Activated naive CD8-positive, alpha-beta T cell treated with anti-CD3 and anti-CD28 coated beads, Interleukin-2, amount 10 ng/mL, durations not matched to agents 7 days and 5 days (primary cell): Measurements from ENCODE around the gene SARNP. TPM values are rescaled to one million over a fixed set of nuclear protein-coding genes. Genes with fewer than 3 reads are reported as not detected.

ENCODE experiments used
- ATAC-seq: fragments of 150-1000 bp; cut with Tn5 transposase; one replicate; pipeline ENCODE4 v1.10.0; 2021; ENCODE audit warnings: low read depth, moderate library complexity
- POLR2A ChIA-PET: fragments of 350-600 bp; sonication (Branson Sonifier 250); formaldehyde crosslinking; loops from one replicate; lab custom pipeline; 2021; ENCODE audit warnings: antibody characterized with exemption; lab: Charles Lee
- DNase-seq: peaks from one replicate; pipeline ENCODE4 v3.0.0; 2021
- H3K27ac Mint-ChIP-seq: one replicate; pipeline ENCODE4 v1.8.0; 2022; ENCODE audit warnings: mild to moderate bottlenecking, mixed read lengths
- H3K27me3 Mint-ChIP-seq: one replicate; pipeline ENCODE4 v1.8.0; 2022; ENCODE audit warnings: mild to moderate bottlenecking, moderate library complexity, mixed read lengths
- H3K36me3 Mint-ChIP-seq: one replicate; pipeline ENCODE4 v1.8.0; 2021; ENCODE audit warnings: mild to moderate bottlenecking, mixed read lengths
- H3K4me1 Mint-ChIP-seq: one replicate; pipeline ENCODE4 v1.8.0; 2021; ENCODE audit warnings: mixed read lengths
- H3K4me3 Mint-ChIP-seq: one replicate; pipeline ENCODE4 v1.8.0; 2022; ENCODE audit warnings: mild to moderate bottlenecking, moderate library complexity, mixed read lengths
- H3K9me3 Mint-ChIP-seq: one replicate; pipeline ENCODE4 v1.8.0; 2021; ENCODE audit warnings: mixed read lengths
- total RNA-seq, 2 experiments: library from RNA; stranded (reverse); gene quantifications; one replicate each; pipeline ENCODE4 v1.2.3, GENCODE V29; 2021

The SARNP gene
- total RNA-seq, 2 experiments from 2014 or later = 80.6 to 82.4 TPM

DNA sequence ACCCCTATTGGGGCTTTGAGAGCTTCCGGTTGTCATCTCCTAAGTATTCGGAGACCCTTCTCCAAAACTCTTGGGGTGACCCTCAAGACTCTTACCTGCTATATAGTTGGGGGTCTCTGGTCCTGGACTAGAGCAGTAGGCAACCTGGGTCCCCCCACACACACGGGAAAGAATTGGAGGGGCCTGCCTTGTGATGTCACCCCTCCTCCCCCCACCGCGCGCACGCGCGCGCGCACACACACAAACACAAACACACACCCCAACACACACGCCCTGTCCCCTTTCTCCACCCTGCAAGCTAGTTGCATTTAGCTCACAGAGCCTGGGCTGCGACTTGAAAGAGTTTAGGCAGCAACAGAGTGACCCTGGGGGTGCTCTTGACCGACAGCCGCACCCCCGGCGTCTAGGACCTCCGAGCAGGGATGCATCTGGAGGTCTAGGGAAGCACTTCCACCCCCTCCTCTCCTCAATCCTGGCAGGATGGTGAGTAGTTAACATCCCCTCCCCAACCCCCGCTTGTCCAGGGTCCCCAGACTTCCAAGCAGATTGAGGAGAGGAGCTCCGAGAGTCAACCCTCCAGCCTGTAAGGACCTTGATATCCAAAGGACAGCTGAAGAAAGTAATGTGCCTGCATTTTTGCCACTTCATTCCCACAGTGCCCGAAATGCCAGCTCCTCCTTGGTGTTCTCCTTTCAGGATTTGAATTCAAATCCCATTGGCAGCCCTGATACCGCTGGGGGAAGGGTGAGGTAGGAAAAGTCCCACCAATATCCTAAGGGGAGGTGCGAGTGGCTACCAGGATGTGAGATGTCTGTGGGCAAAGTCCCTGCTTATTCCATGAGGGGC, 13.3 kb upstream of the SARNP start:
- POLR2A ChIA-PET = interaction anchor here (0.7 to 3.4 kb wide), 13 partner anchors 13 to 143 kb away, joined by 3 to 77 read pairs (median 6); partner anchors contain the start of genes DGKA, ORMDL2, PYM1 and RAB5B
- peak; percentile 11 for ATAC-seq

GRCh38 chr12:55829967-55830600, 12.6 kb upstream of the SARNP start:
- Mint-ChIP-seq H3K36me3 (peaks cover 12% of the 10 kb centered on the region), H3K9me3 (no peaks in the 10 kb centered on the region), H3K4me1 (peaks cover 33% of the 10 kb centered on the region), H3K27me3 (no peaks in the 10 kb centered on the region), H3K27ac (peak overlapping the region; percentile 97), H3K4me3 (peak overlapping the region; percentile 99)
- POLR2A ChIA-PET = interaction anchor here (0.5 to 3.4 kb wide), 26 partner anchors 10 to 1505 kb away, joined by 3 to 77 read pairs (median 4); partner anchors contain the start of genes COPZ1, DGKA, ORMDL2 and PA2G4
- peak; percentile 41 for ATAC-seq
- no peak for DNase-seq

More for the DNA sequence above, 13.3 kb upstream of the SARNP start:
- Mint-ChIP-seq H3K36me3 (peaks cover 11% of the 10 kb centered on the region), H3K4me1 (peaks cover 29% of the 10 kb centered on the region), H3K27ac (peak overlapping the region; percentile 97), H3K27me3 (no peaks in the 10 kb centered on the region), H3K4me3 (peak overlapping the region; percentile 99), H3K9me3 (no peaks in the 10 kb centered on the region)
- DNase-seq = peak; percentile 76

- POLR2A ChIA-PET = interaction anchor here (1.5 to 3.4 kb wide), 4 partner anchors 9 to 105 kb away, joined by 5 to 77 read pairs (median 50); partner anchors contain the start of genes DGKA, ORMDL2, PYM1 and SARNP
- DNase-seq = no peak
- Mint-ChIP-seq H3K9me3 (no peaks in the 10 kb centered on the region), H3K27ac (peak overlapping the region; percentile 97), H3K4me3 (peak overlapping the region; percentile 99), H3K4me1 (peaks cover 45% of the 10 kb centered on the region), H3K27me3 (no peaks in the 10 kb centered on the region), H3K36me3 (peaks cover 15% of the 10 kb centered on the region)
- no peak for ATAC-seq
Observed at GRCh38 chr12:55828357-55828756, 10.8 kb upstream of the SARNP start.

DNA sequence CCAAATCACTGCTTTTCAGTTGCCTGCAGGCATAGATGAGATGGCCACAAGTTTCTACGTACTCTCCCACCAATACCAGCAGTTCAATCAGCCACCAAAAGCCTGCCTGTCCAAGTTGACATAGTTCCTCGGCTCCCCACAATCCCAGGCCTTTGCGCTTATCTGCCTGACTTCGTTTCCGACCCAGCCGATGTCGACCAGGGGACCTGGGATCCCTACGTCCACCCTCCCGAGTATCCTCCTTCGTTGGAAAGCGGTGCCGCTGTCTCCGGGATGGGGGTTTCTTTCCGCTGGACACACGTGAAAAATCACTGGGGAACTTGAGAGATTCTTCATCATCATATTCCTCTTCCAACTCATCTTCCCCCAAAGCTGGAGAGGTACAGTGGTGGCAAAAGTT, 10.3 kb upstream of the SARNP start:
- Mint-ChIP-seq H3K27ac (peak overlapping the region; percentile 97), H3K4me1 (peaks cover 44% of the 10 kb centered on the region), H3K27me3 (no peaks in the 10 kb centered on the region), H3K4me3 (peak overlapping the region; percentile 99), H3K36me3 (peaks cover 20% of the 10 kb centered on the region), H3K9me3 (no peaks in the 10 kb centered on the region)
- ATAC-seq (no peak), DNase-seq (no peak)
- POLR2A ChIA-PET = interaction anchor here (0.9 to 2.3 kb wide), 2 partner anchors 10 to 86 kb away, joined by 3 to 12 read pairs; partner anchors contain the start of genes ORMDL2 and SARNP

- POLR2A ChIA-PET = interaction anchor here (0.7 to 1.7 kb wide), 4 partner anchors 102 to 1254 kb away, joined by 3 to 6 read pairs (median 4); no protein-coding TSS in a partner anchor
- H3K27me3 Mint-ChIP-seq = no peaks in the 10 kb centered on the region
- H3K27ac Mint-ChIP-seq = peak overlapping the region; percentile 67
- DNase-seq = no peak
- no peaks in the 10 kb centered on the region for H3K9me3 Mint-ChIP-seq
- ATAC-seq = no peak
- peaks cover 42% of the 10 kb centered on the region for H3K4me1 Mint-ChIP-seq
- H3K36me3 Mint-ChIP-seq = peaks cover 21% of the 10 kb centered on the region
- peak overlapping the region; percentile 58 for H3K4me3 Mint-ChIP-seq
Observed at GRCh38 chr12:55824726-55825125, 7.2 kb upstream of the SARNP start.

- POLR2A ChIA-PET = interaction anchor here (0.6 to 1.1 kb wide), 2 partner anchors 79 to 198 kb away, joined by 4 to 5 read pairs; no protein-coding TSS in a partner anchor
Observed at GRCh38 chr12:55823419-55823818, 5.9 kb upstream of the SARNP start.

DNA sequence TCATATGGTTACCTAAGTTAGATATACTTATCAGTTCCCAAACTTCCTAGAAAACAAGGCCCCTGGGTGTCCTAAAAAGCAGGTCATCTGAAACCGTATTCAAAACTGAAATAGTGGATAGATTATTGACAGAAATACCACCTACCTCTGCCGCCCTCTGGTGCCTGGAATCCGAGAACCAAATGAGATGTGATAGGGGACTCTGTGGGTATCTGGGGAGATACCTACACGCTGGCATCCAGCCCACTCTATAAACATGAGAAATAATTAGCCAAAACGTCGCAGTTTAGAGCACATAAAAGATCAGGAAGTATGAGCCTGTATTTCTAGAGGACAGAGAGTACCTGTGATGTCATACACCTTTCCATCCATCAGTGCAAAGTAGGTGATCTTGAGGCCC, 4.7 kb upstream of the SARNP start:
- Mint-ChIP-seq H3K27ac (no peak overlapping the region), H3K4me3 (no peak overlapping the region), H3K27me3 (no peaks in the 10 kb centered on the region), H3K9me3 (no peaks in the 10 kb centered on the region), H3K4me1 (peaks cover 38% of the 10 kb centered on the region), H3K36me3 (peaks cover 14% of the 10 kb centered on the region)
- POLR2A ChIA-PET = no interaction called here
- no peak for ATAC-seq
- no peak for DNase-seq

More at GRCh38 chr12:55823419-55823818, 5.9 kb upstream of the SARNP start:
- DNase-seq (no peak), ATAC-seq (no peak)
- H3K4me1 Mint-ChIP-seq = peaks cover 49% of the 10 kb centered on the region
- H3K9me3 Mint-ChIP-seq = no peaks in the 10 kb centered on the region
- H3K27me3 Mint-ChIP-seq = no peaks in the 10 kb centered on the region
- peak overlapping the region; percentile 27 for H3K27ac Mint-ChIP-seq
- H3K4me3 Mint-ChIP-seq = no peak overlapping the region
- H3K36me3 Mint-ChIP-seq = peaks cover 23% of the 10 kb centered on the region

GRCh38 chr12:55820679-55821078, 3.2 kb upstream of the SARNP start:
- DNase-seq = no peak
- no peak for ATAC-seq
- Mint-ChIP-seq H3K4me3 (no peak overlapping the region), H3K4me1 (peaks cover 32% of the 10 kb centered on the region), H3K27me3 (no peaks in the 10 kb centered on the region), H3K27ac (no peak overlapping the region), H3K9me3 (no peaks in the 10 kb centered on the region), H3K36me3 (peaks cover 11% of the 10 kb centered on the region)
- POLR2A ChIA-PET = interaction anchor here (0.6 kb wide), 2 partner anchors 27 to 140 kb away, joined by 3 to 5 read pairs; no protein-coding TSS in a partner anchor

GRCh38 chr12:55818886-55819285, 1.4 kb upstream of the SARNP start:
- Mint-ChIP-seq H3K9me3 (no peaks in the 10 kb centered on the region), H3K27me3 (no peaks in the 10 kb centered on the region), H3K4me3 (no peak overlapping the region), H3K4me1 (peaks cover 31% of the 10 kb centered on the region), H3K36me3 (peaks cover 14% of the 10 kb centered on the region), H3K27ac (peak overlapping the region; percentile 17)
- ATAC-seq (no peak), DNase-seq (no peak)
- POLR2A ChIA-PET = interaction anchor here (1.2 to 3.4 kb wide), 7 partner anchors 11 to 126 kb away, joined by 3 to 62 read pairs (median 14); partner anchors contain the start of genes DGKA, DNAJC14 and PYM1

DNA sequence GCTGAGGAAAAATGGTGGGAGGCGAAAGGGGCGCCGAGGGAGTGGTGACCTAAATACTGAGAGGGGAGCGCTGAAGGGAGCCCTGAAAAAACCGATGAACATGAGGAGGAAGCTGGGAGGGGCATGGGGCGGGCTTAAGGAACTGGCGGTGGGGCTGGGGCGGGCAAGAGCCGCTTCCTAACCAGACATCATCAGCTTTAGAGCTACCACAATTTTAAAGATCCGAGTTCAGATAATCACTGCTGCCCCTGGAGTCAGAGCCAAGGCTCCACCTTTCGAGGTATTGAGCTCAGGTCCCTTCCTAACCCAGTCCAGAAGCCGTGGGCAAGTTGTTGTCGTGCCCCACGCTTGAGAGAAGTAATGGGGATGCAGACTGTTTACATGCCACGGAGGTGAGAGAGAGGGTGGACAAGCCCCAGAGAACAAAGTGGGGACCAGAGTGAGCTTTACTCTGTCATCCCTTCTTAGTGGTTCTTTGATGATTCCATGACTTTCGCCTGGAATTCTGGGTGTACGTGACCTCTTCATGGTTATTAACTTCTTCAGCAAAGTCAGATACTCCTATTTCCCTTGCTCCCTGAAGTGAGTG, 710 bp upstream of the SARNP start:
- DNase-seq (no peak), ATAC-seq (peak; percentile 48)
- H3K27ac Mint-ChIP-seq = no peak overlapping the region
- peaks cover 30% of the 10 kb centered on the region for H3K4me1 Mint-ChIP-seq
- H3K4me3 Mint-ChIP-seq = no peak overlapping the region
- POLR2A ChIA-PET = interaction anchor here (0.8 to 3.4 kb wide), 26 partner anchors 9 to 299 kb away, joined by 3 to 62 read pairs (median 6); partner anchors contain the start of genes BLOC1S1, CD63, DGKA and DNAJC14
- no peaks in the 10 kb centered on the region for H3K27me3 Mint-ChIP-seq
- peaks cover 13% of the 10 kb centered on the region for H3K36me3 Mint-ChIP-seq
- H3K9me3 Mint-ChIP-seq = no peaks in the 10 kb centered on the region

DNA sequence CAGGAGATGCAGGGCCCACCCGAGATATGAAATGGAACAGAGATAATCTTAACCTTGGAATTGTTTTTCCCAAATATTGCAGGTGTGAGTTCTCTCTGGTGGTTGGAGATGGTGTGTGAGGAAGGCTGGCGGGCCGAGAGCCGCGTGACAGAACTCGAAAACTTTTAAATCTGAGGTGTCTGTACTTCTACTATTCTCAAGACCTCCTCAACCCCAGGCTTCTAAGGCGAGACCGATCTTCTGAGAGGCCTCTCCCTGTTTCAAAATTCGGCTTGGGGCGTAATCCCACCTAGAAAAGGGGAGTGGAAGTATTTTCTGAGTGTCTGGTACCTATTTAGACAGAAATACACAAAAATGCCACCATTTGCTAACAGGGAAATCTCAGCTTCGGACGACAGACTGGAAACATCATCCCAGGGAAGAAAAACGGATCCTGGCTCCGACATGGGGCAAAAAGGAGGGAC, 611 bp downstream of the SARNP start:
- DNase-seq (no peak), ATAC-seq (no peak)
- Mint-ChIP-seq H3K36me3 (peaks cover 14% of the 10 kb centered on the region), H3K27me3 (no peaks in the 10 kb centered on the region), H3K4me1 (peaks cover 38% of the 10 kb centered on the region), H3K4me3 (no peak overlapping the region), H3K27ac (no peak overlapping the region), H3K9me3 (no peaks in the 10 kb centered on the region)
- POLR2A ChIA-PET = interaction anchor here (0.7 to 3.4 kb wide), 15 partner anchors 12 to 300 kb away, joined by 4 to 62 read pairs (median 9); partner anchors contain the start of genes CD63, DGKA, DNAJC14 and PA2G4

GRCh38 chr12:55815473-55815872, 2.1 kb downstream of the SARNP start:
- H3K27ac Mint-ChIP-seq = no peak overlapping the region
- H3K4me3 Mint-ChIP-seq = no peak overlapping the region
- H3K27me3 Mint-ChIP-seq = no peaks in the 10 kb centered on the region
- no peak for DNase-seq
- peaks cover 42% of the 10 kb centered on the region for H3K4me1 Mint-ChIP-seq
- peaks cover 18% of the 10 kb centered on the region for H3K36me3 Mint-ChIP-seq
- no peak for ATAC-seq
- H3K9me3 Mint-ChIP-seq = no peaks in the 10 kb centered on the region
- POLR2A ChIA-PET = interaction anchor here (1.1 kb wide), 1 partner anchor 14 kb away, joined by 3 read pairs; the partner anchor contains the start of gene DNAJC14
